Calu3 (cell line): ENCODE measurements around the gene COL20A1. TPM values are rescaled to one million over a fixed set of nuclear protein-coding genes. Genes with fewer than 3 reads are reported as not detected.

Experiments used
- BruUV-seq: library from RNA; stranded (reverse); fragments of 400-500 nt; replicated peaks from 2 replicates; lab custom pipeline; 2021; lab: Mats Ljungman, UMichigan
- CTCF ChIA-PET: fragments of 300-600 bp; sonication (Branson Sonifier 250); formaldehyde crosslinking; loops from one replicate; lab custom pipeline; 2022; ENCODE audit warnings: antibody characterized with exemption; lab: Charles Lee
- DNase-seq: peaks from one replicate; pipeline ENCODE4 v3.0.0; 2022
- H3K27ac Mint-ChIP-seq: one replicate; pipeline ENCODE4 v1.8.0; 2022; ENCODE audit warnings: mixed read lengths; ENCODE audit not compliant: unreplicated experiment
- H3K27me3 Mint-ChIP-seq: one replicate; pipeline ENCODE4 v1.8.0; 2022; ENCODE audit warnings: mixed read lengths; ENCODE audit not compliant: unreplicated experiment
- H3K36me3 Mint-ChIP-seq: one replicate; pipeline ENCODE4 v1.8.0; 2022; ENCODE audit warnings: mild to moderate bottlenecking, moderate library complexity, mixed read lengths; ENCODE audit not compliant: insufficient read depth, unreplicated experiment
- H3K4me1 Mint-ChIP-seq: one replicate; pipeline ENCODE4 v1.8.0; 2022; ENCODE audit warnings: mild to moderate bottlenecking, low read depth, mixed read lengths; ENCODE audit not compliant: unreplicated experiment
- H3K4me3 Mint-ChIP-seq: one replicate; pipeline ENCODE4 v1.8.0; 2022; ENCODE audit warnings: mild to moderate bottlenecking, low read depth, moderate library complexity, mixed read lengths; ENCODE audit not compliant: unreplicated experiment
- H3K9me3 Mint-ChIP-seq: one replicate; pipeline ENCODE4 v1.8.0; 2022; ENCODE audit warnings: low read depth, mixed read lengths; ENCODE audit not compliant: unreplicated experiment
- intact Hi-C: fragments of 100-400 bp; cut with micrococcal nuclease; formaldehyde crosslinking; loops from one replicate; pipeline ENCODE4 v1.10.0; 2022; ENCODE audit not compliant: unreplicated experiment
- total RNA-seq: library from RNA; stranded (reverse); gene quantifications from 2 replicates; pipeline ENCODE4 v1.2.3, GENCODE V29; 2022
- TF ChIP-seq, protein P1 (sequence below): fragments of 200-600 bp; IDR thresholded peaks from one replicate; pipeline ENCODE4 v1.8.0; 2022; ENCODE audit warnings: antibody characterized with exemption; ENCODE audit not compliant: unreplicated experiment

COL20A1 gene
- total RNA-seq, 1 experiment from 2014 or later: not detected

GRCh38 chr20:63310265-63310991 lies 17.4 kb downstream of the COL20A1 start:
- CTCF ChIA-PET: interaction anchor here (0.6 to 3.3 kb wide), 6 partner anchors 11 to 479 kb away, joined by 3 to 55 read pairs (median 4); no protein-coding TSS in a partner anchor
- intact Hi-C loops: no loop called here
- TF ChIP-seq, protein P1, sequence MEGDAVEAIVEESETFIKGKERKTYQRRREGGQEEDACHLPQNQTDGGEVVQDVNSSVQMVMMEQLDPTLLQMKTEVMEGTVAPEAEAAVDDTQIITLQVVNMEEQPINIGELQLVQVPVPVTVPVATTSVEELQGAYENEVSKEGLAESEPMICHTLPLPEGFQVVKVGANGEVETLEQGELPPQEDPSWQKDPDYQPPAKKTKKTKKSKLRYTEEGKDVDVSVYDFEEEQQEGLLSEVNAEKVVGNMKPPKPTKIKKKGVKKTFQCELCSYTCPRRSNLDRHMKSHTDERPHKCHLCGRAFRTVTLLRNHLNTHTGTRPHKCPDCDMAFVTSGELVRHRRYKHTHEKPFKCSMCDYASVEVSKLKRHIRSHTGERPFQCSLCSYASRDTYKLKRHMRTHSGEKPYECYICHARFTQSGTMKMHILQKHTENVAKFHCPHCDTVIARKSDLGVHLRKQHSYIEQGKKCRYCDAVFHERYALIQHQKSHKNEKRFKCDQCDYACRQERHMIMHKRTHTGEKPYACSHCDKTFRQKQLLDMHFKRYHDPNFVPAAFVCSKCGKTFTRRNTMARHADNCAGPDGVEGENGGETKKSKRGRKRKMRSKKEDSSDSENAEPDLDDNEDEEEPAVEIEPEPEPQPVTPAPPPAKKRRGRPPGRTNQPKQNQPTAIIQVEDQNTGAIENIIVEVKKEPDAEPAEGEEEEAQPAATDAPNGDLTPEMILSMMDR: no peak
- DNase-seq: no peak
- Mint-ChIP-seq H3K27ac (no peak overlapping the region), H3K4me3 (no peak overlapping the region), H3K4me1 (no peaks in the 10 kb centered on the region), H3K27me3 (peaks cover 90% of the 10 kb centered on the region), H3K36me3 (peaks cover 5% of the 10 kb centered on the region), H3K9me3 (no peaks in the 10 kb centered on the region)
- BruUV-seq: no TSS peak

GRCh38 chr20:63311186-63311832 lies 18.3 kb downstream of the COL20A1 start:
- intact Hi-C loops: no loop called here
- no peak for DNase-seq
- Mint-ChIP-seq H3K4me3 (no peak overlapping the region), H3K9me3 (no peaks in the 10 kb centered on the region), H3K27me3 (peaks cover 94% of the 10 kb centered on the region), H3K36me3 (peaks cover 9% of the 10 kb centered on the region), H3K27ac (no peak overlapping the region), H3K4me1 (no peaks in the 10 kb centered on the region)
- BruUV-seq: no TSS peak
- CTCF ChIA-PET: interaction anchor here (2.1 to 2.7 kb wide), 2 partner anchors 59 to 70 kb away, joined by 5 to 55 read pairs; no protein-coding TSS in a partner anchor
- TF ChIP-seq, protein P1: no peak

DNA sequence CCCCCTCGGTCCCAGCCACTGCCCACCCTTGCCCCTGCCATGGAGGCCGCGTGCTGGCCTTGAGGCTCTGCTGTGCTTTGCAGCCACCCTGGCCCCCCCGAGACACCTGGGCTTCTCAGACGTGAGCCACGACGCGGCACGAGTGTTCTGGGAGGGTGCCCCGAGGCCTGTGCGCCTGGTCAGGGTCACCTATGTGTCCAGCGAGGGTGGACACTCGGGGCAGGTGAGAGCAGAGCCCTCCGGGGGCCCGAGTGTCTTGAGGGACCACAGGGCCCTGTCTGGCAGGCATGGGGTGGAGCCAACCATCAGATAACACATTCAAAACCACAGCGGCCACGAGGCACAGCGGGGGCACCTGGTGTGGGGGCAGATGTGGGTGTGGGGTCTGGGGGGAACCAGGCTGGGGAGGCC lies 18.9 kb downstream of the COL20A1 start:
- Mint-ChIP-seq H3K27me3 (peaks cover 100% of the 10 kb centered on the region), H3K36me3 (peaks cover 9% of the 10 kb centered on the region), H3K4me3 (no peak overlapping the region), H3K9me3 (no peaks in the 10 kb centered on the region), H3K27ac (no peak overlapping the region), H3K4me1 (no peaks in the 10 kb centered on the region)
- CTCF ChIA-PET: no interaction called here
- no peak for DNase-seq
- TF ChIP-seq, protein P1: no peak
- intact Hi-C loops: no loop called here
- BruUV-seq: no TSS peak

- H3K4me1 Mint-ChIP-seq: no peaks in the 10 kb centered on the region
- CTCF ChIA-PET: interaction anchor here (0.6 kb wide), 1 partner anchor 188 kb away, joined by 5 read pairs; no protein-coding TSS in a partner anchor
- no peak overlapping the region for H3K27ac Mint-ChIP-seq
- intact Hi-C loops: no loop called here
- TF ChIP-seq, protein P1: no peak
- no TSS peak for BruUV-seq
- H3K9me3 Mint-ChIP-seq: no peaks in the 10 kb centered on the region
- peaks cover 100% of the 10 kb centered on the region for H3K27me3 Mint-ChIP-seq
- H3K36me3 Mint-ChIP-seq: peaks cover 9% of the 10 kb centered on the region
- no peak overlapping the region for H3K4me3 Mint-ChIP-seq
- DNase-seq: no peak
Observed at GRCh38 chr20:63312273-63312672, 19.3 kb downstream of the COL20A1 start.
